GM21526 (cell line): Measurements from ENCODE around the gene CEP19.
"Not testable (repeated sequence)": the region's sequence is repeated elsewhere in the genome, so short reads cannot be mapped to it uniquely, and the experiment has no call there.

Source experiments
- ATAC-seq: cut with Tn5 transposase; IDR thresholded peaks from one replicate; pipeline ENCODE4 v1.9.1; 2021; ENCODE audit warnings: moderate library complexity; ENCODE audit not compliant: unreplicated experiment, low FRiP score

The CEP19 gene

GRCh38 chr3:196711838-196712513 is at the start of gene CEP19, which contains the start of gene PIGX:
Gene CEP19, minus strand, starts transcription at chr3:196712250. Its CDS starts 3,593 bp downstream, at chr3:196708657.
Gene PIGX, plus strand, starts transcription at chr3:196712377.
- ATAC-seq: peak; percentile 70

- ATAC-seq: no peak
Observed at GRCh38 chr3:196757876-196758739, 46.1 kb upstream of the CEP19 start.

GRCh38 chr3:196756732-196757131 is 44.7 kb upstream of the CEP19 start:
- no peak for ATAC-seq

GRCh38 chr3:196754091-196754981 is 42.3 kb upstream of the CEP19 start:
- no peak for ATAC-seq

GRCh38 chr3:196753201-196753600 is 41.2 kb upstream of the CEP19 start:
- no peak for ATAC-seq

- ATAC-seq: no peak
Observed at GRCh38 chr3:196749125-196749524, 37.1 kb upstream of the CEP19 start.

- ATAC-seq: not testable (repeated sequence)
Observed at GRCh38 chr3:196743569-196743968, 31.5 kb upstream of the CEP19 start.

GRCh38 chr3:196741249-196741889 is 29.3 kb upstream of the CEP19 start:
- ATAC-seq: no peak

GRCh38 chr3:196740481-196741248 is 28.6 kb upstream of the CEP19 start:
- ATAC-seq: peak; percentile 8

- peak; percentile 82 for ATAC-seq
Observed at GRCh38 chr3:196739671-196740480, 27.8 kb upstream of the CEP19 start, which contains the start of gene PAK2. Gene PAK2, plus strand, starts transcription at chr3:196739857. Its CDS starts 42,790 bp downstream, at chr3:196782647.

- no peak for ATAC-seq
Observed at GRCh38 chr3:196737655-196738054, 25.6 kb upstream of the CEP19 start.

GRCh38 chr3:196736670-196737374 is 24.8 kb upstream of the CEP19 start:
- no peak for ATAC-seq

GRCh38 chr3:196735751-196736150 is 23.7 kb upstream of the CEP19 start:
- no peak for ATAC-seq

GRCh38 chr3:196726788-196727675 is 15.0 kb upstream of the CEP19 start:
- ATAC-seq: no peak

GRCh38 chr3:196721097-196721496 is 9.0 kb upstream of the CEP19 start:
- ATAC-seq: no peak

- not testable (repeated sequence) for ATAC-seq
Observed at GRCh38 chr3:196717162-196717561, 5.1 kb upstream of the CEP19 start.
